Measurements from ENCODE around the gene GLMP. TPM values are rescaled to one million over a fixed set of nuclear protein-coding genes. Genes with fewer than 3 reads are reported as not detected.

The GLMP gene
- total RNA-seq, 2 donors from 2014 or later = 31.8 to 46.2 TPM

- intact Hi-C loops (cut with DNase I) = no loop called here
- Histone ChIP-seq H3K36me3 (no peaks in the 10 kb centered on the region), H3K4me1 (peaks cover 9% of the 10 kb centered on the region), H3K4me3 (no peak overlapping the region), H3K9ac (ENCODE audit: low read depth in 2 of 2, low read length in 2 of 2) (no peak overlapping the region), H3K27me3 (no peaks in the 10 kb centered on the region), H3K27ac (no peak overlapping the region), H3K9me3 (no peaks in the 10 kb centered on the region)
- no peak for TF ChIP-seq CTCF (IDR thresholded peaks at IDR 0.05)
- DNase-seq = no peak
Measured at GRCh38 chr1:156293895-156294294, 1.6 kb downstream of the GLMP start.

GRCh38 chr1:156293098-156293434 is 2.4 kb downstream of the GLMP start:
- no peak for DNase-seq
- H3K27me3 ChIP-seq = no peaks in the 10 kb centered on the region
- no peak overlapping the region for H3K4me3 ChIP-seq
- H3K9ac ChIP-seq (ENCODE audit: low read depth in 2 of 2, low read length in 2 of 2) = no peak overlapping the region
- no peak for TF ChIP-seq CTCF (IDR thresholded peaks at IDR 0.05)
- H3K4me1 ChIP-seq = peaks cover 9% of the 10 kb centered on the region
- no peak overlapping the region for H3K27ac ChIP-seq
- intact Hi-C loops (cut with DNase I) = no loop called here
- no peaks in the 10 kb centered on the region for H3K9me3 ChIP-seq
- H3K36me3 ChIP-seq = no peaks in the 10 kb centered on the region

- peak; percentile 94 for DNase-seq
- H3K4me1 ChIP-seq = peaks cover 9% of the 10 kb centered on the region
- no peaks in the 10 kb centered on the region for H3K9me3 ChIP-seq
- no peaks in the 10 kb centered on the region for H3K36me3 ChIP-seq
- H3K9ac ChIP-seq (ENCODE audit: low read depth in 2 of 2, low read length in 2 of 2) = peak overlapping the region; percentile 54 to 72
- H3K27ac ChIP-seq = peak overlapping the region; percentile 64
- no peak for TF ChIP-seq CTCF (IDR thresholded peaks at IDR 0.05)
- peak overlapping the region; percentile 23 for H3K4me3 ChIP-seq
- H3K27me3 ChIP-seq = no peaks in the 10 kb centered on the region
- intact Hi-C loops (cut with DNase I) = no loop called here
Measured at GRCh38 chr1:156291226-156292061, 4.0 kb downstream of the GLMP start.

- intact Hi-C loops (cut with DNase I) = no loop called here
- Histone ChIP-seq H3K9ac (ENCODE audit: low read depth in 2 of 2, low read length in 2 of 2) (no peak overlapping the region), H3K4me3 (no peak overlapping the region), H3K4me1 (peaks cover 6% of the 10 kb centered on the region), H3K36me3 (no peaks in the 10 kb centered on the region), H3K27ac (no peak overlapping the region), H3K27me3 (no peaks in the 10 kb centered on the region), H3K9me3 (no peaks in the 10 kb centered on the region)
- no peak for TF ChIP-seq CTCF (IDR thresholded peaks at IDR 0.05)
- no peak for DNase-seq
Measured at GRCh38 chr1:156289857-156290256, 5.6 kb downstream of the GLMP start.

- no peaks in the 10 kb centered on the region for H3K9me3 ChIP-seq
- no peak for TF ChIP-seq CTCF (IDR thresholded peaks at IDR 0.05)
- H3K36me3 ChIP-seq = no peaks in the 10 kb centered on the region
- H3K4me3 ChIP-seq = no peak overlapping the region
- no peak for DNase-seq
- no peak overlapping the region for H3K27ac ChIP-seq
- intact Hi-C loops (cut with DNase I) = no loop called here
- no peak overlapping the region for H3K9ac ChIP-seq (ENCODE audit: low read depth in 2 of 2, low read length in 2 of 2)
- peaks cover 7% of the 10 kb centered on the region for H3K4me1 ChIP-seq
- no peaks in the 10 kb centered on the region for H3K27me3 ChIP-seq
Measured at GRCh38 chr1:156286061-156286460, 9.4 kb downstream of the GLMP start.
